22Rv1 (cell line): ENCODE measurements around the gene SRSF6.

Source experiments
- H3K27ac ChIP-seq: fragments of 450-650 bp; 2 replicates; pipeline ENCODE4 v1.5.1; 2017
- ZFX ChIP-seq: fragments of 450-650 bp; IDR thresholded peaks from 2 replicates; pipeline ENCODE4 v1.6.1; 2017; ENCODE audit warnings: antibody characterized with exemption, borderline replicate concordance
- TF ChIP-seq, protein P1 (sequence below): fragments of 450-650 bp; IDR thresholded peaks from 2 replicates; pipeline ENCODE4 v1.5.1; 2017; ENCODE audit warnings: mild to moderate bottlenecking

SRSF6 gene

GRCh38 chr20:43452404-43453126 lies 5.1 kb upstream of the SRSF6 start:
- no peak overlapping the region for H3K27ac ChIP-seq
- TF ChIP-seq, protein P1, sequence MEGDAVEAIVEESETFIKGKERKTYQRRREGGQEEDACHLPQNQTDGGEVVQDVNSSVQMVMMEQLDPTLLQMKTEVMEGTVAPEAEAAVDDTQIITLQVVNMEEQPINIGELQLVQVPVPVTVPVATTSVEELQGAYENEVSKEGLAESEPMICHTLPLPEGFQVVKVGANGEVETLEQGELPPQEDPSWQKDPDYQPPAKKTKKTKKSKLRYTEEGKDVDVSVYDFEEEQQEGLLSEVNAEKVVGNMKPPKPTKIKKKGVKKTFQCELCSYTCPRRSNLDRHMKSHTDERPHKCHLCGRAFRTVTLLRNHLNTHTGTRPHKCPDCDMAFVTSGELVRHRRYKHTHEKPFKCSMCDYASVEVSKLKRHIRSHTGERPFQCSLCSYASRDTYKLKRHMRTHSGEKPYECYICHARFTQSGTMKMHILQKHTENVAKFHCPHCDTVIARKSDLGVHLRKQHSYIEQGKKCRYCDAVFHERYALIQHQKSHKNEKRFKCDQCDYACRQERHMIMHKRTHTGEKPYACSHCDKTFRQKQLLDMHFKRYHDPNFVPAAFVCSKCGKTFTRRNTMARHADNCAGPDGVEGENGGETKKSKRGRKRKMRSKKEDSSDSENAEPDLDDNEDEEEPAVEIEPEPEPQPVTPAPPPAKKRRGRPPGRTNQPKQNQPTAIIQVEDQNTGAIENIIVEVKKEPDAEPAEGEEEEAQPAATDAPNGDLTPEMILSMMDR: no peak
- TF ChIP-seq ZFX: no peak

GRCh38 chr20:43456252-43456651 lies 1.4 kb upstream of the SRSF6 start:
- H3K27ac ChIP-seq: peak overlapping the region; percentile 97

DNA sequence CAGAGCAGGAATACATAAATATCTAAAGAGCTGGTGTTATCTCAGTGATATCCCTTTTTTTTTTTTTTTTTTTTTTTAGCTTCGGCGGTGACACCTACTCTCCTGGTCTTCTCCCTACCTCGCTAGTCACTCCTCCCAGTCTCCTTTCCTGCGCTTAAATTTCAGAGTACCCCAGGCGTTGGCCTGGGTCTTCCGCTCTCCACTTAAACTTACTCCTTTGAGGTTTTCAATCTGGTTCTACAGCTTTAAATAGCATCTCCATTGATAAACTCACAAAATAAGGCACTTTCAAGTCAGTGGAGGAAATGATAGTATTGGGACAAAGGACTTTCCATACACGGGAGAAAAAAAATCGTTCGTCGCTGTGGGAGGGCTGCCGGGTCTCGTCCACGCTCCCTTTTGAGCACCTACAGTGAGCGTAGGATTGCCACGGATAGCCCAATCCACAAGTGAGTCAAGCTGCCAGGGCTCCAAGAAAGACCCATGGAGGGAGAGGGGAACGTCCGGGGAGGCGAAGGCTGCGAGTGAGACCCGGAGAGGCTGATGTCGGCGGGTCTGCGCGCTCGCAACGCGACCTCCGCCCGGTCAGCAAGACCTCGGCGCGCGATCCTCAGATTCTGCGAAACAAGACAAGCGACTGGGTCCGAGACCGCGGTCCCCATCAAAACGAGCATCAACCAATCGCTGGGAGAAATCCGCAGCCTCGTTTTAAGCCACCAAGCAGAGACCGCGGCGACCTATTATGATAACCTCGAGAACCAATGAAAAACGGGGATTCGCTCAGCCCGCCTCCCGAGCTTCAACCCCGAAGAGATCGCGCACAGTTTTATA lies 672 bp upstream of the SRSF6 start:
- H3K27ac ChIP-seq: peak overlapping the region; percentile 97
- TF ChIP-seq, protein P1: no peak
- TF ChIP-seq ZFX: no peak

DNA sequence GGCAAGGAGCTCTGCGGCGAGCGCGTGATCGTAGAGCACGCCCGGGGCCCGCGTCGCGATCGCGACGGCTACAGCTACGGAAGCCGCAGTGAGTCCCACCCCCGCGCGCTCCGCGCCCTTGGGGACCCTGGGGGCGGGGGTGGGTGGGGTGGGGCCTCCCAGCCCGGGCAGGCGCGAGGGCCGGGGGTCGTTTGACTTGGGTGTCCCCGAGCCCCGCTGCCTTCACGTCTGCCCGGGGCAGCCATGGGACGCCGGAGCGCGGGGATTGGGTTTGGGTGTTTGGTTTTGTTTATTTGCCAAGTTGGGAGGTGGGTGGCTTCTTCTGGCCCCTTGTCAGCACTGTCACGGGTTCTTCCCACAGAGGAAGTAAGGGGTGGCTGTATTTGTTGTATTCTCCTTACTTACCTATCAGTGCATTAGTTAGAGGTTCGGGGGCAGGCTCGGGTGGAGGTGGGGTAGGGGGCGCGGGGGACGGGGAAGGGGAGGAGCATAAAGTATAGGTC lies 777 bp downstream of the SRSF6 start:
- TF ChIP-seq, protein P1: no peak
- TF ChIP-seq ZFX: no peak

GRCh38 chr20:43459022-43459942 lies 1.6 kb downstream of the SRSF6 start:
- TF ChIP-seq, protein P1: no peak
- TF ChIP-seq ZFX: no peak
- H3K27ac ChIP-seq: peak overlapping the region; percentile 97

More for the DNA sequence above, 777 bp downstream of the SRSF6 start:
- H3K27ac ChIP-seq: peak overlapping the region; percentile 97

DNA sequence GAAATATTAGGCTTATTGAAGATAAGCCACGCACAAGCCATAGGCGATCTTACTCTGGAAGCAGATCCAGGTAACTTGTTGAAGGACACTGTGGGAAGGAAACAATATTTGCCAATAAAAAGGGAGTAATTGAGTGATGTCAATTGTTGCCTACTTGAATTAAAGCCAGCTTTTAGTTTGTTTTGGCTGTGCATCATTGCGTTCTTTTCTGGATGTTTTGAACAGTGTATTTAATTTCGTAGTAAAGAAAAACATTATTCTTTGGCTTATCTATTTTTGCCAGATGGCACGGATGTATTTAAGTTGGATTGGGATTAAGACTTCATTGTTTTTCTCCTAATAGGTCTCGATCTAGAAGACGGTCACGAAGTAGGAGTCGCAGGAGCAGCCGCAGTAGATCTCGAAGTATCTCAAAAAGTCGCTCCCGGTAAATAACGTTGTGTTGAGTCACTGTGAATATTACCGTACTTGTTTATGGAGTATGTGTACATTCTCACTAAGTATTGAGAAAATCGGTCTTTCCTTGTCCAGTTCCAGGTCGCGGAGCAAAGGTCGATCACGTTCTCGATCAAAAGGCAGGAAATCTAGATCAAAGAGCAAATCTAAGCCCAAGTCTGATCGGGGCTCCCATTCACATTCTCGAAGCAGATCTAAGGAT lies 2.6 kb downstream of the SRSF6 start:
- H3K27ac ChIP-seq: peak overlapping the region; percentile 97; the same call in 1 of the 2 replicates
- TF ChIP-seq, protein P1: no peak
- TF ChIP-seq ZFX: no peak

DNA sequence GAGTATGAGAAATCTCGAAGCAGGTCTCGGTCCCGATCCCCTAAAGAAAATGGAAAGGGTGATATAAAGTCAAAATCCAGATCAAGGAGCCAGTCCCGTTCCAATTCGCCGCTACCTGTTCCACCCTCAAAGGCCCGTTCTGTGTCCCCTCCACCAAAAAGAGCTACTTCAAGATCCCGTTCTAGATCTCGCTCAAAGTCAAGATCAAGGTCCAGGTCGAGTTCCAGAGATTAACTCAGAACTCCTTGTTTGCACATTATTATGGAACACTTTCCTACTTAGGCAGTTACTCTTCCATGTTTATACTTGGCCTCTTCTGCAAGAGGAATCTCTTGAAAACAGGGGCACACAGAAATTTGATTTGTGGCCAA lies 3.1 kb downstream of the SRSF6 start:
- no peak overlapping the region; the same call in 1 of the 2 replicates for H3K27ac ChIP-seq
- no peak for TF ChIP-seq ZFX
- TF ChIP-seq, protein P1: no peak
